Measurements from ENCODE around the gene TBC1D17. TPM values are rescaled to one million over a fixed set of nuclear protein-coding genes. Genes with fewer than 3 reads are reported as not detected.

The TBC1D17 gene
- total RNA-seq, 1 donor from 2014 or later = 29.1 TPM

GRCh38 chr19:49882643-49883042 lies 5.1 kb downstream of the TBC1D17 start:
- Histone ChIP-seq H3K9me3 (ENCODE audit: insufficient read depth, low read depth, low read length) (peaks cover 6% of the 10 kb centered on the region), H2AFZ (ENCODE audit: low read depth, low read length) (no peak overlapping the region), H3K9ac (ENCODE audit: low read length) (no peak overlapping the region), H3K4me1 (ENCODE audit: insufficient read depth, low read length) (peaks cover 7% of the 10 kb centered on the region), H4K20me1 (ENCODE audit: insufficient read depth, low read length) (peaks cover 5% of the 10 kb centered on the region), H3K36me3 (ENCODE audit: insufficient read depth, low read length) (peaks cover 9% of the 10 kb centered on the region), H3K27me3 (ENCODE audit: insufficient read depth, low read length) (no peaks in the 10 kb centered on the region), H3K79me2 (ENCODE audit: insufficient read depth, low read length) (peaks cover 13% of the 10 kb centered on the region), H3K4me3 (ENCODE audit: insufficient read depth, low read depth, low read length) (no peak overlapping the region), H3K27ac (ENCODE audit: low read depth, low read length) (no peak overlapping the region), H3K4me2 (ENCODE audit: low read length) (no peak overlapping the region)
- H3K4me3 Mint-ChIP-seq (ENCODE audit: unreplicated experiment) = no peak overlapping the region
- H3K27me3 Mint-ChIP-seq (ENCODE audit: low read depth, unreplicated experiment) = no peaks in the 10 kb centered on the region
- DNase-seq (ENCODE audit: low read depth) (no peak), FAIRE-seq (no peak)
- H3K9me3 Mint-ChIP-seq (ENCODE audit: unreplicated experiment) = no peaks in the 10 kb centered on the region
- peaks cover 24% of the 10 kb centered on the region for H3K36me3 Mint-ChIP-seq (ENCODE audit: low read depth, unreplicated experiment)
- no peaks in the 10 kb centered on the region for H3K4me1 Mint-ChIP-seq (ENCODE audit: low read depth, unreplicated experiment)
- no peak overlapping the region for H3K27ac Mint-ChIP-seq (ENCODE audit: unreplicated experiment)
- TF ChIP-seq, protein P1, sequence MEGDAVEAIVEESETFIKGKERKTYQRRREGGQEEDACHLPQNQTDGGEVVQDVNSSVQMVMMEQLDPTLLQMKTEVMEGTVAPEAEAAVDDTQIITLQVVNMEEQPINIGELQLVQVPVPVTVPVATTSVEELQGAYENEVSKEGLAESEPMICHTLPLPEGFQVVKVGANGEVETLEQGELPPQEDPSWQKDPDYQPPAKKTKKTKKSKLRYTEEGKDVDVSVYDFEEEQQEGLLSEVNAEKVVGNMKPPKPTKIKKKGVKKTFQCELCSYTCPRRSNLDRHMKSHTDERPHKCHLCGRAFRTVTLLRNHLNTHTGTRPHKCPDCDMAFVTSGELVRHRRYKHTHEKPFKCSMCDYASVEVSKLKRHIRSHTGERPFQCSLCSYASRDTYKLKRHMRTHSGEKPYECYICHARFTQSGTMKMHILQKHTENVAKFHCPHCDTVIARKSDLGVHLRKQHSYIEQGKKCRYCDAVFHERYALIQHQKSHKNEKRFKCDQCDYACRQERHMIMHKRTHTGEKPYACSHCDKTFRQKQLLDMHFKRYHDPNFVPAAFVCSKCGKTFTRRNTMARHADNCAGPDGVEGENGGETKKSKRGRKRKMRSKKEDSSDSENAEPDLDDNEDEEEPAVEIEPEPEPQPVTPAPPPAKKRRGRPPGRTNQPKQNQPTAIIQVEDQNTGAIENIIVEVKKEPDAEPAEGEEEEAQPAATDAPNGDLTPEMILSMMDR (IDR thresholded peaks at IDR 0.05; ENCODE audit: insufficient read depth, low read depth, low read length) = no peak
- no peak for TF ChIP-seq EZH2 (IDR thresholded peaks at IDR 0.05; ENCODE audit: insufficient read depth, low read length)

GRCh38 chr19:49883094-49883493 lies 5.6 kb downstream of the TBC1D17 start:
- no peak for FAIRE-seq
- no peak overlapping the region for H3K9ac ChIP-seq (ENCODE audit: low read length)
- Mint-ChIP-seq H3K27me3 (ENCODE audit: low read depth, unreplicated experiment) (no peaks in the 10 kb centered on the region), H3K27ac (ENCODE audit: unreplicated experiment) (no peak overlapping the region), H3K4me3 (ENCODE audit: unreplicated experiment) (no peak overlapping the region), H3K36me3 (ENCODE audit: low read depth, unreplicated experiment) (peaks cover 24% of the 10 kb centered on the region), H3K9me3 (ENCODE audit: unreplicated experiment) (no peaks in the 10 kb centered on the region), H3K4me1 (ENCODE audit: low read depth, unreplicated experiment) (no peaks in the 10 kb centered on the region)
- H3K9me3 ChIP-seq (ENCODE audit: insufficient read depth, low read depth, low read length) = peaks cover 6% of the 10 kb centered on the region
- H4K20me1 ChIP-seq (ENCODE audit: insufficient read depth, low read length) = peaks cover 5% of the 10 kb centered on the region
- H3K27ac ChIP-seq (ENCODE audit: low read depth, low read length) = no peak overlapping the region
- H3K4me2 ChIP-seq (ENCODE audit: low read length) = no peak overlapping the region
- peaks cover 12% of the 10 kb centered on the region for H3K79me2 ChIP-seq (ENCODE audit: insufficient read depth, low read length)
- H3K36me3 ChIP-seq (ENCODE audit: insufficient read depth, low read length) = peaks cover 9% of the 10 kb centered on the region
- no peak overlapping the region for H2AFZ ChIP-seq (ENCODE audit: low read depth, low read length)
- H3K4me1 ChIP-seq (ENCODE audit: insufficient read depth, low read length) = peaks cover 6% of the 10 kb centered on the region
- H3K27me3 ChIP-seq (ENCODE audit: insufficient read depth, low read length) = no peaks in the 10 kb centered on the region
- DNase-seq (ENCODE audit: low read depth) = no peak
- no peak overlapping the region for H3K4me3 ChIP-seq (ENCODE audit: insufficient read depth, low read depth, low read length)
- TF ChIP-seq, protein P1 (IDR thresholded peaks at IDR 0.05; ENCODE audit: insufficient read depth, low read depth, low read length) = no peak
- TF ChIP-seq EZH2 (IDR thresholded peaks at IDR 0.05; ENCODE audit: insufficient read depth, low read length) = no peak

DNA sequence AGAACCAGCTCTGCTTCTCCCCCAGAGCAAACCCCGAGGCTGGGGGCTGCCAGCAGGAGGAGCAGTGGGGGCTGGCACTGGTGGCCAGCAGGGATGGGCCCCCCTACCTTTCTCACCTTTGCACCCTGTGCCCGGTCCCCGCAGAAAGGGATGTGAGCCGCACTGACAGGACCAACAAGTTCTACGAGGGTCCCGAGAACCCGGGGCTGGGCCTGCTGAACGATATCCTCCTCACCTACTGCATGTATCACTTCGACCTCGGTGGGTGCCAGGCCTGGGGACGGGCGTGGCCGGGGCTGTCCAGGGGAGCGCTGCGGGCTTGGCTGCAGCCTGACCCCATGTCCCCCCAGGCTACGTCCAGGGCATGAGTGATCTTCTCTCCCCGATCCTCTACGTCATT lies 6.6 kb downstream of the TBC1D17 start:
- H3K4me1 ChIP-seq (ENCODE audit: insufficient read depth, low read length) = no peaks in the 10 kb centered on the region
- Mint-ChIP-seq H3K36me3 (ENCODE audit: low read depth, unreplicated experiment) (peaks cover 24% of the 10 kb centered on the region), H3K4me3 (ENCODE audit: unreplicated experiment) (no peak overlapping the region), H3K27ac (ENCODE audit: unreplicated experiment) (no peak overlapping the region), H3K4me1 (ENCODE audit: low read depth, unreplicated experiment) (no peaks in the 10 kb centered on the region), H3K9me3 (ENCODE audit: unreplicated experiment) (no peaks in the 10 kb centered on the region), H3K27me3 (ENCODE audit: low read depth, unreplicated experiment) (no peaks in the 10 kb centered on the region)
- peaks cover 9% of the 10 kb centered on the region for H3K36me3 ChIP-seq (ENCODE audit: insufficient read depth, low read length)
- H3K9me3 ChIP-seq (ENCODE audit: insufficient read depth, low read depth, low read length) = peaks cover 6% of the 10 kb centered on the region
- H2AFZ ChIP-seq (ENCODE audit: low read depth, low read length) = no peak overlapping the region
- no peak for FAIRE-seq
- H3K9ac ChIP-seq (ENCODE audit: low read length) = no peak overlapping the region
- H3K4me2 ChIP-seq (ENCODE audit: low read length) = no peak overlapping the region
- H3K4me3 ChIP-seq (ENCODE audit: insufficient read depth, low read depth, low read length) = no peak overlapping the region
- TF ChIP-seq EZH2 (IDR thresholded peaks at IDR 0.05; ENCODE audit: insufficient read depth, low read length) = no peak
- TF ChIP-seq, protein P1 (IDR thresholded peaks at IDR 0.05; ENCODE audit: insufficient read depth, low read depth, low read length) = no peak
- H3K27me3 ChIP-seq (ENCODE audit: insufficient read depth, low read length) = no peaks in the 10 kb centered on the region
- no peak for DNase-seq (ENCODE audit: low read depth)
- H4K20me1 ChIP-seq (ENCODE audit: insufficient read depth, low read length) = no peaks in the 10 kb centered on the region
- H3K79me2 ChIP-seq (ENCODE audit: insufficient read depth, low read length) = peaks cover 2% of the 10 kb centered on the region
- no peak overlapping the region for H3K27ac ChIP-seq (ENCODE audit: low read depth, low read length)
